HAP-1 (cell line): ENCODE measurements around the gene HHATL.

Experiments used
- DNase-seq, 2 experiments: peaks; one replicate each; pipeline ENCODE4 v3.0.0-alpha.2; 2016 to 2020; ENCODE audit warnings: low spot score in 2 of 2
- H3K27me3 ChIP-seq: fragments of 250-450 bp; sonication (Bioruptor Pico); 2 replicates; pipeline ENCODE4 v1.5.1; 2020; ENCODE audit warnings: low read depth, mild to moderate bottlenecking, moderate library complexity
- H3K36me3 ChIP-seq: fragments of 250-450 bp; sonication (Bioruptor Pico); replicated peaks from 2 replicates; pipeline ENCODE4 v1.5.1; 2020; ENCODE audit warnings: mild to moderate bottlenecking
- H3K4me1 ChIP-seq: fragments of 250-450 bp; sonication (Bioruptor Pico); 2 replicates; pipeline ENCODE4 v1.5.1; 2020; ENCODE audit warnings: mild to moderate bottlenecking
- H3K4me3 ChIP-seq: fragments of 250-450 bp; sonication (Bioruptor Pico); 2 replicates; pipeline ENCODE4 v1.5.1; 2020; ENCODE audit warnings: mild to moderate bottlenecking, moderate library complexity
- H3K9me3 ChIP-seq: fragments of 250-450 bp; sonication (Bioruptor Pico); 2 replicates; pipeline ENCODE4 v1.5.1; 2020; ENCODE audit warnings: mild to moderate bottlenecking, moderate library complexity
- in situ Hi-C: fragments of 300-500 bp; cut with MboI; formaldehyde crosslinking; loops from 3 replicates; pipeline ENCODE4 v1.14.3; 2020; ENCODE audit warnings: low sequenced_read_pairs, inconsistent platforms, mixed read lengths

HHATL gene

DNA sequence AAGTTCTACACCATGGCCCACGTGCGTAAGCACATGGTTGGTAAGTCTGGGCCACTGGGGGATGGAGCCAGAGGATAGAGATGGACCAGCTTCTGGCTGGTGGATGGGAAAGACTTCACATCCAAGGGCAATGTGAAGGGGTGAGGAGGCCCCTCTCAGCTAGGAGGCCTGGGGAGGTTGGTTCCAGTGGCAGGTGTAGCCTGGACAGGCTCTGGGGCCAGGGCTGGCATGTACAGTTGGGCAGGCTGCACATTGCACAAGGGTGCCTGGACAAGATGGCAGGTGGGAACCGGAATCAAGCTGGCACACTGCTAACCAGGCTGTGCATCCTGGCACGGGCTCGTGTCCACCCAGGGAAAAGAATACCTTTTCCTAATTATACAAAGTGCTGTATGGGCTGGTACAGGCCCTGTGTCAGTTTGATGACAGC, 41.0 kb downstream of the HHATL start:
- no peaks in the 10 kb centered on the region for H3K36me3 ChIP-seq
- H3K4me3 ChIP-seq: no peak overlapping the region
- H3K4me1 ChIP-seq: no peaks in the 10 kb centered on the region
- no peaks in the 10 kb centered on the region for H3K27me3 ChIP-seq
- no peak for DNase-seq
- H3K9me3 ChIP-seq: no peaks in the 10 kb centered on the region
- in situ Hi-C loops: no loop called here

DNA sequence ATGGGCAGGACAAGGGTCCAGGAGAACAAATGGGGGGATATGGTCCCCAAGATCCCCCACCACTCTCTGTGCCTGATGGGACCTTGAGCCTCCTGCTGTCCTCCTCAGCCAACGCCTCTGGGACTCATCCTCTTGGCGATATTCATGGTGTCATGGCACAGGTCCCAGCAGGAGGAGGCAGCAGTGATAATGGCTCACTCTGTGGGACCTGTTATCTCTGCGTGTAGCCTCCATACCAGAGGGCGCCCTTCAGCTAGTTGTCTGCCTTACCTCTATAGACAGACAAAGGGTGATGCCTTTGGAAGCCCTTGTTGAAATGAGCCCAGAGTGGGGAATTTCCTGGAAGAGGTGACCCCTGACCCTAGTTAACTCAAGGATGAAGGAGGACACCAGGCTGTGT, 41.7 kb downstream of the HHATL start:
- in situ Hi-C loops: no loop called here

DNA sequence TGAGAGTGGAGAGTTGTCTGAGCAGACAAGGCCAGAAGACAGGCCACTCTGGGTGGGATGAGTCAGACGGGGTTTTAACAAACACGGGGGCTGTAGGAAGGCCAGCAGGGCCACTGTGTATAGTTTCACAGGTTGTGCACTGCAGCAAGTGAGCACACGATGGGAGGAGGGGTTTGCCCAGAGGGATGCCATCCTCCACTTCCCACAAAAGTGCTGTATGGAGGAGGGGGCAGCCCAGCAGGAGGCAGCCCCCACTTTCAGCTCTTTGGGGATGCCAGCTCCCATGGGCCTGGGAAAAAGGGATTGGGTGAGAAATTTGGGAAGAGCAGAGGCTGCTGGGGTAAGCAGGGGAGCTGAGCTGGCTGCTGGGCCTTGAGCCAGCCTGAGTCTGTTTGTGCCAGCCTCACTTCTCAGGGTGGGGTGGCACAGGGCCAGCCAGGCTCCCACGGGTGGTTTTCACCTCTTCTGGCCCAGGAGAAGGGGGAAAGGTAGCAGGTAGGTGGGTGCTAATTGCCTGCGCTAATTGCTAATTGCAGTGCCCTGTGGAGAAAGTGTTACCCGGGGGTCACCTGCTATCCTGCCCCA, 42.4 kb downstream of the HHATL start:
- H3K4me3 ChIP-seq: no peak overlapping the region
- H3K9me3 ChIP-seq: no peaks in the 10 kb centered on the region
- H3K27me3 ChIP-seq: no peaks in the 10 kb centered on the region
- H3K36me3 ChIP-seq: no peaks in the 10 kb centered on the region
- no peak for DNase-seq
- in situ Hi-C loops: no loop called here
- H3K4me1 ChIP-seq: no peaks in the 10 kb centered on the region

More for the DNA sequence above, 41.7 kb downstream of the HHATL start:
- Histone ChIP-seq H3K27me3 (no peaks in the 10 kb centered on the region), H3K36me3 (no peaks in the 10 kb centered on the region), H3K9me3 (no peaks in the 10 kb centered on the region), H3K4me3 (no peak overlapping the region), H3K4me1 (no peaks in the 10 kb centered on the region)
- no peak for DNase-seq

DNA sequence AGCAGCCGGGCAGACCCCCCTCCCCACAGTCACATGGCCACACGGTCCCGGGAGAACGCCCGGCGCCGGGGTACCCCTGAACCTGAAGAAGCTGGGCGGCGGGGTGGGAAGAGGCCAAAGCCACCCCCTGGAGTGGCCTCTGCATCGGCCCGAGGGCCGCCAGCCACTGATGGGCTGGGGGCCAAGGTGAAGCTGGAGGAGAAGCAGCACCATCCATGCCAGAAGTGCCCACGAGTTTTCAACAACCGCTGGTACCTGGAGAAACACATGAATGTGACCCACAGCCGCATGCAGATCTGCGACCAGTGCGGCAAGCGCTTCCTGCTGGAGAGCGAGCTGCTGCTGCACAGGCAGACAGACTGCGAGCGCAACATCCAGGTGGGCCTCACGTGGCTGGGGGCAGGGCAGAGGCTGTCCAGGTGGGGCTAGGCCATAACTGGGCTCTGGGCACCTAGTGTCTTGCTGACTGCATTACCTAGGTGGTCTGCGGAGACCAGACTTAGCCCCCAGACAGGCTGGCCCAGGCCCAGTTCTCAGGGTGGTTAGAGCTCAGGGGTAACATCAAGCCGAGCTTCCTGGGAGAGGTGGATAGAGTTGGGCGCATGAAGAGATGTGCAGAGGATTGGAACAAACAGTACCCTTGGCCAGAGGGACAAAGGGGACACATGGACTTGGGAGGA, 43.0 kb downstream of the HHATL start:
- Histone ChIP-seq H3K27me3 (no peaks in the 10 kb centered on the region), H3K4me1 (peaks cover 5% of the 10 kb centered on the region)
- in situ Hi-C loops: no loop called here

DNA sequence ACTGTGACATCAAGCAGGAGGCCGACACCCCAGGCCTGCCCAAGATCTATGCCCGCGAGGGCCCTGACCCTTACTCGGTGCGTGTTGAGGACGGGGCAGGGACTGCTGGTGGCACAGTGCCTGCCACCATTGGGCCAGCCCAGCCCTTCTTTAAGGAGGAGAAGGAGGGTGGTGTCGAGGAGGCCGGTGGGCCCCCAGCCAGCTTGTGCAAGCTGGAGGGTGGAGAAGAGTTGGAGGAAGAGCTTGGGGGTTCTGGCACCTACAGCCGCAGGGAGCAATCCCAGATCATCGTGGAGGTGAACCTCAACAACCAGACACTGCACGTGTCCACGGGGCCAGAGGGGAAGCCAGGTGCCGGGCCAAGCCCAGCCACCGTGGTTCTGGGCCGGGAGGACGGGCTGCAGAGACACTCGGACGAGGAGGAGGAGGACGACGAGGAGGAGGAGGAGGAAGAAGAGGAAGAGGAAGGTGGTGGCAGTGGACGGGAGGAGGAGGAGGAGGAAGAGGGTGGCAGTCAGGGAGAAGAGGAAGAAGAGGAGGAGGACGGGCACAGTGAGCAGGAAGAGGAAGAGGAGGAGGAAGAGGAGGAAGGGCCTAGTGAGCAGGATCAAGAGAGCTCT, 43.7 kb downstream of the HHATL start:
- Histone ChIP-seq H3K27me3 (no peaks in the 10 kb centered on the region), H3K9me3 (no peaks in the 10 kb centered on the region), H3K4me3 (no peak overlapping the region), H3K36me3 (no peaks in the 10 kb centered on the region), H3K4me1 (peaks cover 6% of the 10 kb centered on the region)
- DNase-seq: no peak
- in situ Hi-C loops: no loop called here

More for the DNA sequence above, 43.0 kb downstream of the HHATL start:
- no peak overlapping the region for H3K4me3 ChIP-seq
- no peak for DNase-seq
- H3K9me3 ChIP-seq: no peaks in the 10 kb centered on the region
- H3K36me3 ChIP-seq: no peaks in the 10 kb centered on the region

DNA sequence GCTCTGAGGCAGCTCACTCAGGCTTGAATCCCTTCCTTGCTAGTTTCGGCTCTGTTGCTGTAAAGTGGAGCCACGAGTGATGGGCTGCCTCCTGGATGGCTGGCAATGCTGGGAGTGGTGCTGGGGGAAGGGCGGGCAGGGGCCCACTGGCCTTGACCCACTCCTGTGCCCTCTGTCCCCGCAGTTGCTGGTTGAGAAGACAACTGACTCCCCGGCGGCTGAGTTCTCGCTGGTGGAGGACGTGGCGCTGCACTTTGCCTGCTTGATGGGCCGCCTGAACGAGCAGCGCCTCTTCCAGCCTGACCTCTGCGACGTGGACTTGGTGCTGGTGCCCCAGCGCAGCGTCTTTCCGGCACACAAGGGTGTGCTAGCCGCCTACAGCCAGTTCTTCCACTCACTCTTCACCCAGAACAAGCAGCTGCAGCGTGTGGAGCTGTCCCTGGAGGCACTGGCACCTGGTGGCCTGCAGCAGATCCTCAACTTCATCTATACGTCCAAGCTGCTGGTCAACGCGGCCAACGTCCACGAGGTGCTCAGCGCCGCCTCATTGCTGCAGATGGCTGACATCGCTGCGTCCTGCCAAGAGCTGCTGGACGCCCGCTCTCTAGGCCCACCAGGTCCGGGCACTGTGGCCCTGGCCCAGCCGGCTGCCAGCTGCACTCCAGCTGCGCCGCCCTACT, 44.4 kb downstream of the HHATL start:
- Histone ChIP-seq H3K4me1 (peaks cover 12% of the 10 kb centered on the region), H3K27me3 (no peaks in the 10 kb centered on the region), H3K4me3 (no peak overlapping the region), H3K36me3 (no peaks in the 10 kb centered on the region), H3K9me3 (no peaks in the 10 kb centered on the region)
- in situ Hi-C loops: no loop called here
- no peak for DNase-seq

DNA sequence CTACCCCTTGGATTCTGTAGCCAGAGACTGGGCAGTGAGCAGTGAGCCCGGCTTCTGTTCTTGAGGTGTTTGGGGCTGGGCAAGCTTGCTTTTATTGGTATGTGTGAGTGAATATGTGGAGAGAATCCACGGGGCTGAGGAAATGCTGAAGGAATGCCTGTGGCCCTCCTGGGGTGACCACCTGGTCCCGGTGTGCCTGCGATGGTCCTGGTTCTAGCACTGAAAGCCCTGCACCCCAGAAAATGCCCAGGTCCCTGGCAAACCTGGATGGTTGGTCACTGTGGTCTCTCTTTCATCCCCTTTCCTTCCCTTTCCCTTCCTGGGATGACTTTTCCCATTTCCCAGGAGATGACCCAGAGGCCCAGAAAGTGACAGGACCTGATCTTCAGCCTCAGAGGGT, 44.9 kb downstream of the HHATL start:
- Histone ChIP-seq H3K9me3 (no peaks in the 10 kb centered on the region), H3K4me1 (peaks cover 13% of the 10 kb centered on the region), H3K4me3 (no peak overlapping the region), H3K36me3 (no peaks in the 10 kb centered on the region), H3K27me3 (no peaks in the 10 kb centered on the region)
- in situ Hi-C loops: no loop called here
- DNase-seq: no peak

DNA sequence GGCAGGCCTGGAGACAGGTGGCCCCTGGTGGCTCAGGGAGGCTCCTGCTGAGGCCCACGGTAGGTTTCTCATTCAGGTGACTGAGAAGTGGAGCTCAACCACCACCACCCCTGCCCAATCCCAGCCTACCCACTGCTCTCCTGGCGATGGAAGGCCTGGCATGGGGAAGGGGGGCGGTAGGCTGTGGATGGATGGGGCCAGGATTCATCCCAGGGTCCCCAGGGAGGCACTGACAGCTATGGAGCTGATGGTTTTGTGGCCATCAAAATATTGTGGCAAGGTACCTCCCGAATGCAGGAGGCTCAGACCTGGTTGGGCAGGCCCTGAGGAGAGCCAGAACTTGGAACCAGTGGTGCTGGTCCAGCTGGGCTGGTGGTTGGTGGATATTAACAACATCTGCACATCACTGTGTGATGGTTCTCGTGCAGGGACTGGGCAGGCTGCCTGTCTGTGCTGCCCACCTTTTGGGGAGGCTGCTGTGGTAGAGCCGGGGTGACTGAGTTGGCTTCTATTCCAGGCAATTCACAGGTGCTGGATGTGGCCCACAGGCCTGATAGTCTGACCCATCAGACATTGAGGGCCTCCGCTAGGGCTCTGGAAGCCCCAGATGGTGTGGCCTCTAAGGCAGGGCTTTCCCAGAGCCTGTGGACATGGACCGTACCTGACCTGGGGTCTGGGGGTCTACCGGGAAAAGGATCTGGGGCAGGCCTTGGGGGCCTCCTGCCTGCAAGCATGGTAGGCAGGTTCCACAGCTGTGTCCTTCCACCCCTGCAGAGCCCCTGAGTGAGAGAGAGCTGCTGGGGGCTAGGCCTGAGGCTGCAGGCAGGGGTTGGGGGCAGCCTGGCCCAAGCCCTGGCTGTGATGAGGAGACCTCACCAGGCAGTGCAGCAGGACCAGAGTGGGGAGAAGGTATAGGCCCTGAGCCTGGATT, 45.7 kb downstream of the HHATL start:
- in situ Hi-C loops: no loop called here
- Histone ChIP-seq H3K9me3 (no peaks in the 10 kb centered on the region), H3K4me3 (no peak overlapping the region), H3K36me3 (no peaks in the 10 kb centered on the region), H3K27me3 (no peaks in the 10 kb centered on the region), H3K4me1 (peaks cover 13% of the 10 kb centered on the region)
- DNase-seq: no peak

DNA sequence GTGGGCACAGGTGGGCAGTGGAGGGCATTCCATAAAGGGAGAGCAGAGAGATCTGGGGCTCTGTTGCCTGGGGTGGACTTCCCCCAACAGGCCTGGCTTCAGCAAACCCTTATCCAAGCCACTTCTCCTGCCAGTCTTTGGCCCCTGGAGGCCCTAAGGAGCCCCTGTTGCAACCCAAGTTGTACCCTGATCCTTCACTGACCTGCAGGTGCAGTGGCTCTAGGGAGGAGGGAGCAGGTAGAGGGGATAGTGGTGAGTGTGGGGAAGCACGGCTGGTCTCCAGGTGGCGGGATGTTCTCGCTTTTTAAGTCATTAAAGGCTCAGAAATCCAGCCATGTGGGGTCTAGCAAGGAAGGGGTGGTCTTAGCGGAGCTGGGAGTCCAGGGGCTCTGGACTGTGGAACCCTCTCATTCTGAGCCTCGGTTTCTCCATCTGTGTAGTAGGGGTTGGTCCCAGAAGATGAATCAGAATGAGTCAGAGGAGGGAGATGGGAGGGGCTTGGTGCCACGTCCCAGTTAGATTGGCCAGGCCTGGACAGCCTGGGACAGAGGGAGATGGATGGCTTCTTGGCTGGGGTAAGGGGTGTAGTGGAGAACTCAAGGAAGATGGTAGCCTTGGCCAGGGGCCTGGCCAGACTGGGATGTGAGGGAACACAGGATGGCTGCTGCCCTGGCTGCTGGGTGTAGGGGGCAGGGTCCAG, 46.5 kb downstream of the HHATL start:
- Histone ChIP-seq H3K36me3 (no peaks in the 10 kb centered on the region), H3K27me3 (no peaks in the 10 kb centered on the region), H3K9me3 (no peaks in the 10 kb centered on the region), H3K4me3 (no peak overlapping the region), H3K4me1 (peaks cover 13% of the 10 kb centered on the region)
- DNase-seq: no peak
- in situ Hi-C loops: no loop called here

DNA sequence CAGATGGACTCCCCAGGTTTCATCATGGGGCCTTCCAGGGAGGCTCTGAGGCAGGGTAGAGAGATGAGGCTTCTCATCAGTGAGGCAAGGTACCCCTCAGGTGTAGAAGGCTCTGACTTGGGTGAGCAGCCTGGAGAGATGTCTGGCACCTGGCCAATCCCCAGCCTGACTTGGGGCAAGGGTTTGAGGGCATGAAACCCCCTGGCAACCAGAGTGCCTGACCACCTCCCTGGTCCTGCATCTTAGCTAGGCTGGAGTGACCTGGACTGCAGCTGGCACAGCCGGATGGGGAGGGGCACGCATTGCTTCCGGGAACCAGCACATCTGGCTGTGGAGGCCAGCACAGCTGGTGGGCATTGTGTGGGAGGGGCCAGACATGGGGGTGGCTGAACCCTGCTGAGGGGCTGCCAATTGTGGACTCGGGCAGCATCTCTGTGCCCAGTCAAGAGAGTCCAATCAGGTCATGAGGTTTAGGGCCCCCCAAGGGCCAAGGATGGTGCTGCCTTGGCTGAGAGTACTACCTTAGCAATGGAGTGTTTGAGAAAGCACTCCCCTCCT, 47.2 kb downstream of the HHATL start:
- H3K36me3 ChIP-seq: no peaks in the 10 kb centered on the region; the same call in 1 of the 2 replicates
- peaks cover 13% of the 10 kb centered on the region for H3K4me1 ChIP-seq
- no peaks in the 10 kb centered on the region for H3K9me3 ChIP-seq
- H3K4me3 ChIP-seq: peak overlapping the region; percentile 46
- in situ Hi-C loops: no loop called here
- H3K27me3 ChIP-seq: no peaks in the 10 kb centered on the region
- DNase-seq: no peak

DNA sequence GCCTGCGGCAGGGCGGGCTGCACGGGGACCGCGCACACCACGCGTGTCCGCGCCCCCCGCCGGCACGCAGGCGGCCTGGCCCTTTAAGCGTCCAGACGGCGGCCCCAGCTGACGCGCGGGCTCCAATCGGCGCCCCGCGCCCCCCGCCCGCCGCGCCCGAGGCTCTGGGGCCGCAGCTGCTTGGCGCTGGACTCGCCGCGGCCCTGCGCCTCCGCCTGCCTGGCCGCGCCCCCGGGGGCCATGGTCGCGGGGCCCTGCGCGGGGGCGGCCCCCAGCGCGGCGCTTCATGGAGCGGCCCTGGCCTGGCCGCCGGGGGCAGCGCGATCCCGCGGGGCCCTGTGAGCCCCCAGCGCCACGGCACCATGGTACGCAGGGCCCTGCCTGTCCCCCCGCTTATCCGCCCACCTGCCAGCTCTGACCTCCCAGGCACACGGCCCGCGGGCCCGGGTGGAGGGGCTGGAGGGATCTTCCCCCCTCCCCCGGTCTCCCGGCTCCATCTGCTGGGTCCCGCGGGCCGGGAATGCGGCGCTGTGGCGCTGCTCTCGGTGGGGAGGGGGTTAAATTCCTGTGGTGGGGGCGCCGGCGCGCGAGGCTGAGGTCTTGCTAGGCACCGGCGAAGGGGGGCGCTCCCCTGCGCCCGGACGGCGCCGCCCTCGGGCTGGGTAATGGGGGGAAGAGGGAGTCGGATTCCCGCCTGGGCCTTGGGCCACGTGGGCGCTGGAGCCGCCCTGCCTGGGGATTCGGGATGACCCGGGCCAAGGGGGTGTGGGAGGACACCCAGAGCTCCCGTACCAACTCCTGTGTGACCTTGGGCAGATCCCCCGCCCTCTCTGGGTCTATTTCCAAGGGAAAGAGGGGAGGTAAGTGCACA, 48.0 kb downstream of the HHATL start:
- no peaks in the 10 kb centered on the region for H3K27me3 ChIP-seq
- peaks cover 13% of the 10 kb centered on the region for H3K4me1 ChIP-seq
- H3K36me3 ChIP-seq: no peaks in the 10 kb centered on the region; the same call in 1 of the 2 replicates
- H3K4me3 ChIP-seq: peak overlapping the region; percentile 46
- in situ Hi-C loops: no loop called here
- DNase-seq: peak; percentile 15 to 76
- no peaks in the 10 kb centered on the region for H3K9me3 ChIP-seq
